Upper lobe of left lung (tissue), 4 donors: ENCODE data around the gene ACACA.

Experiments used
- CTCF ChIP-seq, 6 experiments: fragments of 450-650 bp in 4 of 6; fragments of 200-600 bp in 2 of 6; sonication (generic) in 2 of 6; IDR thresholded peaks; one replicate each; pipeline ENCODE4 v1.5.1; 2016 to 2019; ENCODE audit warnings: antibody characterized with exemption in 6 of 6
- POLR2A ChIP-seq, 4 donors: fragments of 450-650 bp; IDR thresholded peaks; one replicate each; pipeline ENCODE4 v1.5.1; 2016 to 2017; ENCODE audit warnings: antibody characterized with exemption in 4 of 4, mild to moderate bottlenecking in 2 of 4
- POLR2AphosphoS5 ChIP-seq, 2 donors: sonication (generic); formaldehyde crosslinking; IDR thresholded peaks; one replicate each; pipeline ENCODE4 v1.5.1; 2017; ENCODE audit warnings: antibody characterized with exemption in 2 of 2

GRCh38 chr17:37240381-37240780 lies 166.3 kb downstream of the ACACA start:
- no peak for TF ChIP-seq POLR2A (IDR thresholded peaks at IDR 0.05)
- TF ChIP-seq CTCF (IDR thresholded peaks at IDR 0.05) = no peak
- no peak for TF ChIP-seq POLR2AphosphoS5 (IDR thresholded peaks at IDR 0.05)
